Ascending aorta (tissue), 2 donors: ENCODE results near the gene STEAP1B. TPM values are rescaled to one million over a fixed set of nuclear protein-coding genes. Genes with fewer than 3 reads are reported as not detected.

Source experiments
- DNase-seq, 2 donors: peaks; one replicate each; pipeline ENCODE4 v3.0.0-alpha.2; 2019; ENCODE audit warnings: low spot score in 2 of 2
- H3K27ac ChIP-seq, 2 donors: fragments of 200-600 bp; sonication (generic); one replicate each; pipeline ENCODE4 v1.5.1; 2016 to 2017; ENCODE audit warnings: mild to moderate bottlenecking in 1 of 2
- H3K27me3 ChIP-seq: fragments of 200-600 bp; sonication (generic); one replicate; pipeline ENCODE4 v1.5.1; 2017
- H3K36me3 ChIP-seq, 2 donors: fragments of 200-600 bp; sonication (generic); one replicate each; pipeline ENCODE4 v1.5.1; 2016
- H3K4me1 ChIP-seq, 2 donors: fragments of 200-600 bp; sonication (generic); one replicate each; pipeline ENCODE4 v1.5.1; 2016 to 2017; ENCODE audit warnings: mild to moderate bottlenecking in 1 of 2
- H3K4me3 ChIP-seq, 2 donors: fragments of 200-600 bp; sonication (generic); one replicate each; pipeline ENCODE4 v1.5.1; 2016 to 2017; ENCODE audit warnings: mild to moderate bottlenecking in 1 of 2
- H3K9me3 ChIP-seq, 2 donors: fragments of 200-600 bp; sonication (generic); one replicate each; pipeline ENCODE4 v1.5.1; 2016
- CTCF ChIP-seq, 3 experiments: fragments of 200-600 bp in 2 of 3; fragments of 450-650 bp in 1 of 3; sonication (generic) in 2 of 3; IDR thresholded peaks; one replicate each; pipeline ENCODE4 v1.5.1; 2016 to 2019; ENCODE audit warnings: antibody characterized with exemption in 3 of 3, mild to moderate bottlenecking in 1 of 3, moderate library complexity in 1 of 3
- intact Hi-C: fragments of 100-400 bp; cut with DNase I; formaldehyde crosslinking; loops from one replicate; pipeline ENCODE4 v1.15.1; 2023
- total RNA-seq: library from RNA; depleted of rRNA; stranded (reverse); fragments of >200 nt; gene quantifications from one replicate; pipeline ENCODE4 v1.1.0, GENCODE V29; 2016

STEAP1B gene
- total RNA-seq, 1 donor from 2014 or later, result not detected

DNA sequence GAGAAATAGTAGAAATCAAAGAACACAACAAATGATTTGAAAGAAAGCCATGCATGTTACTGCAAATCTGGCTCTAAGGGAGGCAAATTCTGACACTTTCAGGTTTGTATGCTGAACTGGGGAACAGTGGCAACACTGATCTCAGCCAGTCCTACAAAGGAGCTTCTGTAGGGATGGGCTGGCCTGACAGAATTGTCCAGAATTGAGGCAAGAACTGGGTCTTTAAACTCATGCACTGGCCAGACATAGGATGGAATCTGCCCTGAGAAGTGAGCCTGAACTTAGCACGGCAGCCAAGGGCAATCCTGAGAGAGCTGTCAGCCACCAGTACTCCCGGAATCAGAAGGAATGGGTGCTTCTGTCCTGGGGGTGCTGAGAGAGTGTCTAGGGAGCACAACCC, 72.1 kb downstream of the STEAP1B start:
- H3K4me1 ChIP-seq, result no peaks in the 10 kb centered on the region
- no peak for TF ChIP-seq CTCF (IDR thresholded peaks at IDR 0.05)
- no peaks in the 10 kb centered on the region for H3K27me3 ChIP-seq
- no peaks in the 10 kb centered on the region for H3K9me3 ChIP-seq
- intact Hi-C loops, result no loop called here
- H3K4me3 ChIP-seq, result no peak overlapping the region
- no peak for DNase-seq
- H3K36me3 ChIP-seq, result no peaks in the 10 kb centered on the region
- H3K27ac ChIP-seq, result no peak overlapping the region

DNA sequence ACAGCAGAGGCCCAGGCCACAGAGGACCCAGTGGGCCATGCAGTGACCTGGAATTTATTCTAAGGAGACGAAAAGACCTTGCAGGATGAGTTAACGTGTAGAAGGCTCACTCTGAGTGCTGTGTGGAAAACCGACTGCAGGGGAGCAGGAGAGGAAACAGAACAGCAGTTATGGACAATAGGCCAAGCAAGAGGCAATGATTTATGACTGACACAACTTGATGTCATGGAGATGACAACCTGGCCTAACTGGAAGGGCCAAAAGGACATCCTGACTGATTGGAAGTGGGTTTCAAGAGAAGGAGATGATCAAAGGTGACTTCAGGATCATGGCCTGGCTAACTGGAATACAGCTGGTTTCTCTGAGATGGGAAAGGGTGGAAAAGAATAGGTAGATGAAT, 72.9 kb downstream of the STEAP1B start:
- intact Hi-C loops, result no loop called here
- Histone ChIP-seq H3K27ac (no peak overlapping the region), H3K4me1 (no peaks in the 10 kb centered on the region), H3K36me3 (no peaks in the 10 kb centered on the region), H3K4me3 (no peak overlapping the region), H3K27me3 (no peaks in the 10 kb centered on the region), H3K9me3 (no peaks in the 10 kb centered on the region)
- DNase-seq, result no peak
- no peak for TF ChIP-seq CTCF (IDR thresholded peaks at IDR 0.05)

GRCh38 chr7:22426463-22427094, 73.4 kb downstream of the STEAP1B start:
- intact Hi-C loops, result no loop called here
- no peak for TF ChIP-seq CTCF (IDR thresholded peaks at IDR 0.05)
- Histone ChIP-seq H3K9me3 (no peaks in the 10 kb centered on the region), H3K27me3 (no peaks in the 10 kb centered on the region), H3K27ac (no peak overlapping the region), H3K4me3 (no peak overlapping the region), H3K36me3 (no peaks in the 10 kb centered on the region), H3K4me1 (no peaks in the 10 kb centered on the region)
- no peak for DNase-seq

GRCh38 chr7:22425361-22425760, 74.6 kb downstream of the STEAP1B start:
- no peak for DNase-seq
- Histone ChIP-seq H3K27ac (no peak overlapping the region), H3K9me3 (no peaks in the 10 kb centered on the region), H3K36me3 (no peaks in the 10 kb centered on the region), H3K4me1 (no peaks in the 10 kb centered on the region), H3K4me3 (no peak overlapping the region), H3K27me3 (no peaks in the 10 kb centered on the region)
- TF ChIP-seq CTCF (IDR thresholded peaks at IDR 0.05), result no peak
- intact Hi-C loops, result no loop called here

DNA sequence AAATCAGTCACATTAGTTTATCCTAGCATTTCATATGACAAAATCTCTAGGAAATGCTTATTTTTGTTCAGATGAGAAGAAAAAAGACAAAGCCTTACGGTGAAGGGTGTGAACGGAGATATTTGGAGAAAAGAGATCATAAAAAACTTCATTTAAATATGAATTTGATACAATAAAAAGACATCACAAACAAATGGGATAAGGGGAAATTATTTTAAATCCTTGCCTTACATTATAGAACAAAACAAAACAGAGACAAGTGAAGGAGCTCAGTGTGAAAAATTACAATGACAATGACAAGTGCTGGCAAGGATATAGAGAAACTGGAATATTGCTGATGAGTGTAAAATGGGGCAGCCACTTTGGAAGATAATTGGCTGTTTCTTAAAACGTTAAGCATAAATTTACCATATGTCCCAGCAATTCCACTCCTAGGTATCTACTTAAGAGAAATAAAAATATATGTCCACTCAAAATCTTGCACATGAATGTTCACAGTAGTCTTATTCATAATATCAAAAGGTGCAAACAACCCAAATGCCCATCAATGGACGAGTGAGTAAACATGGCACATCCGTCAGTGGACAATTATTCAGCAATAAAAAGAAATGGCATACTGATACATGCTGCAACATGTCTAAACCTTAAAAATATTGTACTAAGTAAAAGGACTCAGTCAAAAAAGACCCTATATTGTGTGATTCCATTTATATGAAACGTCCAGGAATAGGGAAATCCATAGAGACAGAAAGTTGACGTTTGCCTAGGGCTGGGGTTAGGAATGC, 77.0 kb downstream of the STEAP1B start:
- Histone ChIP-seq H3K4me1 (no peaks in the 10 kb centered on the region), H3K27ac (no peak overlapping the region), H3K27me3 (no peaks in the 10 kb centered on the region), H3K4me3 (no peak overlapping the region), H3K9me3 (no peaks in the 10 kb centered on the region), H3K36me3 (no peaks in the 10 kb centered on the region)
- DNase-seq, result no peak
- TF ChIP-seq CTCF (IDR thresholded peaks at IDR 0.05), result no peak
- intact Hi-C loops, result no loop called here
